Liver (tissue), 9 donors: ENCODE results near the gene CHPT1. TPM values are rescaled to one million over a fixed set of nuclear protein-coding genes. Genes with fewer than 3 reads are reported as not detected.

Source experiments
- DNase-seq: peaks from one replicate; pipeline ENCODE4 v3.0.0-alpha.2; 2017; ENCODE audit warnings: low spot score
- H3K27ac ChIP-seq, 2 donors: one replicate each; pipeline ENCODE4 v1.7.0; 2013; ENCODE audit warnings: inconsistent platforms in 2 of 2, low read length in 2 of 2, control low read depth in 1 of 2, low read depth in 1 of 2, mild to moderate bottlenecking in 1 of 2
- H3K27me3 ChIP-seq, 4 donors: one replicate each; pipeline versions ENCODE4 v1.6.1 to v1.7.0; 2013; ENCODE audit warnings: low read length in 3 of 4, inconsistent platforms in 1 of 4, mild to moderate bottlenecking in 1 of 4, moderate library complexity in 1 of 4; ENCODE audit not compliant: control insufficient read depth in 4 of 4, insufficient read depth in 4 of 4
- H3K36me3 ChIP-seq, 4 donors: one replicate each; pipeline versions ENCODE4 v1.6.1 to v1.7.0; 2013; ENCODE audit warnings: low read length in 3 of 4, mild to moderate bottlenecking in 3 of 4, low read depth in 1 of 4, moderate library complexity in 1 of 4; ENCODE audit not compliant: control insufficient read depth in 4 of 4, insufficient read depth in 3 of 4
- H3K4me1 ChIP-seq, 4 donors: one replicate each; pipeline versions ENCODE4 v1.6.1 to v1.7.0; 2013; ENCODE audit warnings: low read length in 3 of 4, mild to moderate bottlenecking in 3 of 4, moderate library complexity in 1 of 4; ENCODE audit not compliant: control insufficient read depth in 4 of 4, insufficient read depth in 4 of 4
- H3K4me3 ChIP-seq, 3 donors: one replicate each; pipeline versions ENCODE4 v1.6.1 to v1.7.0; 2013; ENCODE audit warnings: low read length in 3 of 3, control low read depth in 1 of 3, low read depth in 1 of 3, mild to moderate bottlenecking in 1 of 3
- H3K9ac ChIP-seq, 2 donors: one replicate each; pipeline ENCODE4 v1.7.0; 2013; ENCODE audit warnings: low read length in 2 of 2, mild to moderate bottlenecking in 2 of 2, moderate library complexity in 2 of 2, control low read depth in 1 of 2, low read depth in 1 of 2
- H3K9me3 ChIP-seq, 4 donors: one replicate each; pipeline versions ENCODE4 v1.6.1 to v1.7.0; 2013; ENCODE audit warnings: low read length in 3 of 4; ENCODE audit not compliant: control insufficient read depth in 4 of 4
- ATF3 ChIP-seq: IDR thresholded peaks from 2 replicates; pipeline ENCODE4 v1.6.1; 2016; ENCODE audit warnings: antibody characterized with exemption
- CTCF ChIP-seq: fragments of 150-350 bp; IDR thresholded peaks from 2 replicates; pipeline ENCODE4 v1.5.1; 2017; ENCODE audit warnings: improper control_type of control experiment, low read depth, low read length; ENCODE audit not compliant: missing input control
- EGR1 ChIP-seq, 2 donors: IDR thresholded peaks; 2 replicates each; pipeline ENCODE4 v1.6.1; 2016 to 2018; ENCODE audit warnings: antibody characterized with exemption in 2 of 2, low read depth in 2 of 2
- FOXA1 ChIP-seq: IDR thresholded peaks from 2 replicates; pipeline ENCODE4 v1.6.1; 2016; ENCODE audit warnings: antibody characterized with exemption
- FOXA2 ChIP-seq: IDR thresholded peaks from 2 replicates; pipeline ENCODE4 v1.6.1; 2016; ENCODE audit warnings: antibody characterized with exemption
- GABPA ChIP-seq, 2 donors: IDR thresholded peaks in 1 of 2; conservative IDR thresholded peaks in 1 of 2; 2 replicates each; pipeline ENCODE4 v1.6.1; 2016; ENCODE audit warnings: antibody characterized with exemption in 2 of 2, mild to moderate bottlenecking in 1 of 2, moderate library complexity in 1 of 2
- HNF4A ChIP-seq, 2 donors: conservative IDR thresholded peaks; 2 replicates each; pipeline ENCODE4 v1.6.1; 2016; ENCODE audit warnings: antibody characterized with exemption in 2 of 2, mild to moderate bottlenecking in 2 of 2
- HNF4G ChIP-seq: IDR thresholded peaks from 2 replicates; pipeline ENCODE4 v1.6.1; 2016; ENCODE audit warnings: antibody characterized with exemption
- JUND ChIP-seq, 2 donors: IDR thresholded peaks; 2 replicates each; pipeline ENCODE4 v1.6.1; 2016; ENCODE audit warnings: antibody characterized with exemption in 2 of 2
- MAX ChIP-seq: IDR thresholded peaks from 2 replicates; pipeline ENCODE4 v1.6.1; 2016; ENCODE audit warnings: antibody characterized with exemption
- NR2F2 ChIP-seq: IDR thresholded peaks from 2 replicates; pipeline ENCODE4 v1.6.1; 2016; ENCODE audit warnings: antibody characterized with exemption
- RAD21 ChIP-seq, 2 donors: IDR thresholded peaks; 2 replicates each; pipeline ENCODE4 v1.6.1; 2016; ENCODE audit warnings: antibody characterized with exemption in 2 of 2, mild to moderate bottlenecking in 2 of 2
- REST ChIP-seq: IDR thresholded peaks from 2 replicates; pipeline ENCODE4 v1.6.1; 2016; ENCODE audit warnings: antibody characterized with exemption, mild to moderate bottlenecking
- RXRA ChIP-seq, 2 donors: IDR thresholded peaks; 2 replicates each; pipeline ENCODE4 v1.6.1; 2017 to 2018; ENCODE audit warnings: antibody characterized with exemption in 2 of 2, mild to moderate bottlenecking in 1 of 2
- SP1 ChIP-seq: IDR thresholded peaks from 2 replicates; pipeline ENCODE4 v1.6.1; 2018; ENCODE audit warnings: antibody characterized with exemption, mild to moderate bottlenecking
- TAF1 ChIP-seq: conservative IDR thresholded peaks from 2 replicates; pipeline ENCODE4 v1.6.1; 2016; ENCODE audit warnings: antibody characterized with exemption, mild to moderate bottlenecking
- YY1 ChIP-seq: IDR thresholded peaks from 2 replicates; pipeline ENCODE4 v1.6.1; 2016; ENCODE audit warnings: antibody characterized with exemption, mild to moderate bottlenecking
- ZBTB33 ChIP-seq: IDR thresholded peaks from 2 replicates; pipeline ENCODE4 v1.6.1; 2016; ENCODE audit warnings: antibody characterized with exemption
- WGBS: extraction: QIAGEN DNeasy Blood & Tissue Kit; methylation state at CpG from one replicate; pipeline ENCODE4 v1.1.7; 2013; 5-methylcytosine and 5-hydroxymethylcytosine counted together
- polyA plus RNA-seq, 2 donors: library from polyadenylated mRNA; stranded (reverse) in 1 of 2; unstranded in 1 of 2; fragments of 200-250 nt in 1 of 2; fragments of >200 nt in 1 of 2; fragmentation: Nextera tagmentation in 1 of 2; extraction: Ambion mirVana in 1 of 2; gene quantifications; one replicate each; pipeline versions ENCODE4 v1.2.1 to v1.2.3, GENCODE V29; 2013 to 2015
- total RNA-seq, 2 donors: library from RNA; depleted of rRNA; stranded (reverse); fragments of >200 nt; gene quantifications; one replicate each; pipeline ENCODE4 v1.2.3, GENCODE V29; 2014
- donor health status: healthy.
- donor health status: healthy.
- donor health status: healthy.
- donor health status: healthy.
- donor health status: healthy.

Gene CHPT1
- total and polyA plus RNA-seq, 4 donors = 51.5 to 96.6 (median 61.7) TPM

GRCh38 chr12:101667591-101667990 is 29.8 kb upstream of the CHPT1 start (continued):
- TF ChIP-seq ZBTB33 (no peak), MAX (no peak), JUND (IDR thresholded peaks at IDR 0.05) (no peak), TAF1 (no peak), NR2F2 (no peak), FOXA1 (no peak), GABPA (IDR thresholded peaks at IDR 0.05 in 1 of 2, conservative IDR thresholded peaks at IDR 0.05 in 1 of 2) (no peak)

GRCh38 chr12:101670007-101670671 is 27.3 kb upstream of the CHPT1 start:
- peak; percentile 78 for TF ChIP-seq CTCF
- no peak for TF ChIP-seq ZBTB33
- peak in 1 of 2 donors; percentile 37 for TF ChIP-seq HNF4A (conservative IDR thresholded peaks at IDR 0.05)
- TF ChIP-seq FOXA2 = no peak
- no peak for TF ChIP-seq NR2F2
- TF ChIP-seq EGR1 (IDR thresholded peaks at IDR 0.05; ENCODE audit: low read depth in 2 of 2) = no peak
- no peak for TF ChIP-seq REST
- no peak for TF ChIP-seq MAX
- TF ChIP-seq HNF4G = no peak
- no peak for TF ChIP-seq ATF3
- TF ChIP-seq RAD21 (IDR thresholded peaks at IDR 0.05) = peak; percentile 86 to 96
- TF ChIP-seq TAF1 = no peak
- peak; percentile 28 for TF ChIP-seq YY1
- TF ChIP-seq FOXA1 = no peak
- peak; percentile 30 to 31 for TF ChIP-seq RXRA (IDR thresholded peaks at IDR 0.05)
- TF ChIP-seq GABPA (IDR thresholded peaks at IDR 0.05 in 1 of 2, conservative IDR thresholded peaks at IDR 0.05 in 1 of 2) = no peak
- no peak for TF ChIP-seq JUND (IDR thresholded peaks at IDR 0.05)
- TF ChIP-seq SP1 = no peak
- no peaks in the 10 kb centered on the region for H3K9me3 ChIP-seq
- no peaks in the 10 kb centered on the region for H3K36me3 ChIP-seq
- H3K4me3 ChIP-seq = no peak overlapping the region
- peak; percentile 62 for DNase-seq
- H3K27ac ChIP-seq = no peak overlapping the region
- H3K4me1 ChIP-seq = peaks cover under 1 to 6% (median 3%) of the 10 kb centered on the region in 4 donors
- WGBS = 38% methylated on average over 6 of the region's 6 CpGs
- H3K27me3 ChIP-seq = no peaks in the 10 kb centered on the region
- no peak overlapping the region for H3K9ac ChIP-seq
